Testis (tissue), 2 donors: ENCODE measurements around the gene ITPRIPL1.

Source experiments
- CTCF ChIP-seq, 3 experiments: fragments of 450-650 bp in 2 of 3; fragments of 200-600 bp in 1 of 3; sonication (generic) in 1 of 3; IDR thresholded peaks; one replicate each; pipeline ENCODE4 v1.5.1; 2016 to 2019; ENCODE audit warnings: antibody characterized with exemption in 3 of 3, mild to moderate bottlenecking in 2 of 3, moderate library complexity in 1 of 3
- POLR2A ChIP-seq: fragments of 450-650 bp; IDR thresholded peaks from one replicate; pipeline ENCODE4 v1.6.1; 2017; ENCODE audit warnings: antibody characterized with exemption, mild to moderate bottlenecking, moderate library complexity

GRCh38 chr2:96325041-96325883, at the start of gene ITPRIPL1:
- TF ChIP-seq CTCF (IDR thresholded peaks at IDR 0.05) (no peak), POLR2A (no peak)
